DMS 273 treated with DMSO at 0.1 percent for 48 hours (cell line): ENCODE data around the gene RGS6.
"Not testable (repeated sequence)": the region's sequence is repeated elsewhere in the genome, so short reads cannot be mapped to it uniquely, and the experiment has no call there.

ENCODE experiments used
- DNase-seq: peaks from one replicate; lab custom pipeline; 2025; lab: John Stamatoyannopoulos, UW

Gene RGS6

DNA sequence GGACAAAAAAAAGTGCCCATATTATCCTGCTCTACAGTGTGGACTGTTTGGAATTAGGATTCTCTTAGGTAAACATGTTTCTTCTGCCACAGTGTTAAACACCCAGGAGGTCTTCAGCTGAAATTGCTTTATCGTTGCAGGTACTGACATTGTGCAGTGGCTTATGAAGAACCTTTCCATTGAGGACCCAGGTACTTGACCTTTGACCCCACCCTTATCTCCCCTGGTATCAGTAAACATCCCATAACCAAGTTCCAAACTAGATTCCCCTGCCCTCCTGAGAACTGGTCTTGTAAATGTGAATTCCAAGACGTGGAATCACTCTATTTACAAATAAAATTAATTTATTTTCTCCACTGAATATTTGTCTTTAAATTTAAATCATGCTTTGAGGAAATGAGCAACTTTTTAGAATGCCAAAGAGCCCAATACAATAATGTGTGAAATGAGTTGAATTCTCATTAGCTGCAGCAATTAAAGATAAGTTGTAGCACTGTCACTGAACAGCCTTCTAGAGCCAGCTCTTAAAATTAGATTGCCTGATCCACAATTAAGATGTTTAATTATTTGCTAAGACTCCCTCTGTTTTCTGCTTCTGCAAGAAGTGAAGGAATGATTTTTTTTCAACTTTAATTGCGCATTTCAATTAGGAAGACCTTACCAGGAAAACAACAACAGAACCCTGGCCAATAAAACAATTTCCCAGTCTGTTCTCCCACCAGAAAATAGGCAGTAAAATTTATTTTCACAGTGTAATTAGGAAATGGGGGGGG lies 522.3 kb downstream of the RGS6 start:
- DNase-seq, result no peak

DNA sequence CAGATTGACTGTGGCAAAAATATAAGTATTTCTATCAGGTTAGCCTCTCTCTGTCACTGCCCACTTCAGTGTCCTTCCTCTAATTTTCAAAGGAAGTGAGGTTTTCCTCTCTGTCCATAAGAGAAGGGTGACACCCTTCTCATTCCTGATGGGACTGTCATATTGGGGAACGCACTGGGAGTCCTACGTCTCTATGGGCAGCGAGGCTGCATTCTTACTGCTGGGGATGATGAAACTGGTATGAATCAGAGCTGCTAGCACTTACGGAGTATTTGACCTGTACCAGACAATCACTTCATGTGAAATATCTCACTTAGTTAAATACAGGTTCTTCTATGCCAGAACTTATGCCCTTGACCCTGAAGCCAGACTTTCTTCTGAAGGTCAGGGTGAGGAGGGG lies 525.4 kb downstream of the RGS6 start:
- no peak for DNase-seq

DNA sequence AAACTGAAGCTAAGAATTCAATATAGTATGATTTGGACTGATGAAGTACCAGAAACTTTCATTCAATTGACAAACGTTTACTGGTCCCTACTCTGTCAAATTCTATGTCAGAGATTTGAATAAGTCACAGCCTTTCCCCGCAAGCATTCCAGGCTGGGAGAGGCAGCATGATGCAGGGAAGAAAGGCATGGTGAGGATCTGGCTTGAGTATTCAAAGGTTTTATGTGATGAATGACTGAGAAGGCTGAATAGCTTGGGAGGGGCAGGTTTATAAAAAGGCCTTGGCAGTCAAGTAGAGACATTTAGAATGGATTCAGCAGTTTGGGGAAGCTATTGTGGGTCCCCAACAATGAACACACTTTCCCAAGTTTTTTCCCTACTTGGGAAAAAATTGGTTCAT lies 529.8 kb downstream of the RGS6 start:
- DNase-seq, result no peak

DNA sequence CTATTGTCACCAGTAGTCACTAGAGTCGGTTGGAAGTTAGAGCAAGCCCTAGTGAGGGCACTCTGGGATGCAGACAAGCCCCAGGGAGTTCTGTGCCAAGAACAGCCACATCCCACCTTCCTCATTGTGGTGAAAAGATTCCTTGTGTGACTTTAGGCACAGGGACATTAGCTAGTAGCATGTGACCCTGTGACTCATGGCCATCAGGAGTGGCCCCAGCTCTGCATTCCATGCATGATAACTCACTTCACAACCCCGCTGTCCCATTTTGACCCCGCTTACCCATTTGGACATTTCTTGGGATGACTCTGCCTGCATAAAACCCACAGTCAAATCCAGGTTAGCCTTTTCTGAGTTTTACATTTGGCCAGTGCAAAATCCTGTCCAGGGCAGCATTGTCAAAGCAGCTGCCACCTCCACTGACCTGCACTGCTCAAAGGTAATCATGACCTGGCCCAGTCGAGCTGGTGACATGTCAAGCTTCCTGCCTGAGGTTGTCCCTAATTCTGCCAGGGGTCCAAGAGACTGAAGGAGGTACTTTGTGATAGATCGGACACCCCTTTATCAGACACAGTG lies 531.1 kb downstream of the RGS6 start:
- DNase-seq, result no peak

DNA sequence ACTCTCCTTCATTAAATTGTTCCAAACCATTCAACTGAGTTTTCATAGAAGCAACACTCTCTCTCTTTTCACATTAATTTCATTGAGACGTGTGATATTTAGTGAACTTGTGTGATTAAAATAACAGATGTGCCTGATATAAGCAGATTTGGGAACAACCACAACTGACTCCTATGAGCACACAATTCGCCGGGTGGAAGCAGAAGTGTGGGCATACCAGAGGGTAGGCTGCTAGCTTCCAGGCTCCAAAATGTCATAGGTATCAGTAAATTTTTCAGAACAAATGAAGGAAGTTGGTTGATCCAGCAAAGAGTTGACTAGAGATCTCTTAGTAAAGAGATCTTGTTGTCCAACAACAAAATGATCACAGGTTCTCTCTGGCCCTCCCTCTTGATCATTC lies 532.0 kb downstream of the RGS6 start:
- no peak for DNase-seq

DNA sequence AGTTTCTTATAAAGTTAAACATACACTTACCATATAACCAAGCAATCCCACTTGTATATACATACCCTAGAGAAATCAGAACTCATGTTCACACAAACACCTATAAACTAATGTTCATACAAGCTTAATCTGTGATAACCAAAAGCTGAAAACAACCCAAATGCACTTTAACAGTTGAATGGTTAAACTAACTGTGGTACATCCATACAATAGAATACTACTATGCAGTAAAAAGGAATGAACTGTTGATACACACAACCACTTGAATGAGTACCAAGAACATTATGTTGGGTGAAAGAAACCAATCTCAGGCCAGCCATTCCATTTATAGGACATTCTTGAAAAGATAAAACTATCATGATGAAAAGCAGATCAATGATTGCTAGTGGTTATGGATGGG lies 534.1 kb downstream of the RGS6 start:
- DNase-seq, result no peak

DNA sequence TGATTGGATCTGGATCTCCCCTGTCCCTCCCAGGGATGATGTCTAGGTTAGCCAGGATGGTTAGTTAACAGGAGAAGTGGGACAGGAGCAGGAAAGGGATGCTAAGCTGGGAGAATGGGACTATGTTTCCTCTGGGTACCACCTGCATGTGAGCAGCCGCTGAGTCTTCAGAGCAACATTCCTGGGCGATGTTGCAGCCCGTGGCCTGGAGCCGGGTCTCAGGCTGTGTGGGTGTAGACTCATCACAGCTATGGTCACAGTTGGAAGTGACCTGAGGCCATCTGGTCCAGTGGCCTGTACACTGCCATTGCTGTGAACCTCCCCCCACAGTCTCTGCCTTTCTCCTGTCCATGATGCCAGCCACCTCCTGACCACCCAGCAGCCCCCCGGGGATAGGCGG lies 539.1 kb downstream of the RGS6 start:
- no peak for DNase-seq

DNA sequence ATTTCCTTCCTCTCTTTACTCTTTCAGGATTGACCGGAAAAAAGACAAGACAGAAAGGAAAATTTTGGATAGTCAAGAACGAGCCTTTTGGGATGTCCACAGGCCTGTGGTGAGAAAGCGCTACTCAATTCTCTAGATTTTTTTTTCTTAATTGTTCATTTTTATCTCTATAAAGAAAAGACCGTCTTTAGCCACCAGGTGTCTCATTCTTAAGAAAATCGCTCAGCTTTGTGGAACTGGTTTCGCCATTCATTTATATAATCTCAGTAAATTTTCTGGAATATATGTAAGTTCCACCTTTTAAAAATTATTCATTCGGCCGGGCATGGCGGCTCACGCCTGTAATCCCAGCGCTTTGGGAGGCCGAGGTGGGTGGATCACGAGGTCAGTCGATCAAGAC lies 540.6 kb downstream of the RGS6 start:
- DNase-seq, result no peak

DNA sequence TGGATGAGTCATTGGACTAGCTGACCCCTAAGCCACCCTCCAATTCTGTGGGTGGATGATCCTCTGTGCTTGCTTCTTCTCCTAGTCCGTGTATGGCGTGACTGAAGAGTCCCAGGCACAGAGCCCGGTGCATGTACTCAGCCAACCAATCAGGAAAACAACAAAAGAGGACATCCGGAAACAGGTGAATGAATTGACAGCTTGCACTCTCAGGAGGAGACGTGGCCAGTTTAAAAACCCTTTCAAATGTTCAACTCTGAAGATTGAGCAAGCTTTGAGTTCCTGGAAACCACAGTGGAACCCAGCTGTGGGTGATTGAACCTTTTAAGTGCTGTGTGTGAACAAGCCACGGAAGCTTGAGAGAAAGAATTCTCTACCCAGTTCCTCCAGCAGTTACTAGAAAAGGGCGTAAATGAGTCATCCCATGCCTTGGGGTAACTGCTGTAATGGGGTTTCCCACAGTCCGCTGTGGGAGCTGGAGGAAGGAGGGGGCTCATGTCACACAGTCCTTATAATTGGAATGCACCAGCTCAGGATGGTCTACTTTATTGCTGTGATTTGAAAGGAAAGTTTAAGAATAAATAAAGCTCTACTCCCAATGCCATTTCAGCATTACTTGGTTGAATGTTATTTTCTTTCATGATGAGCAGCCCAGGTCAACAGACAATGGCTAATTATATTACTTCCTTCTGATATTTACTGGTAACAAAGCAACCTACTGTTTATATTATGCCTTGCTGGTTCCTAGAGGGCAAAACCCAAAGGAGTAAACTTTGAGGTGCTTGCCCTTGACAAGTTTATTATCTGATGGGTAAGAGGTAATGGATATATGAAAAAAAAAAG lies 544.6 kb downstream of the RGS6 start:
- DNase-seq, result no peak

DNA sequence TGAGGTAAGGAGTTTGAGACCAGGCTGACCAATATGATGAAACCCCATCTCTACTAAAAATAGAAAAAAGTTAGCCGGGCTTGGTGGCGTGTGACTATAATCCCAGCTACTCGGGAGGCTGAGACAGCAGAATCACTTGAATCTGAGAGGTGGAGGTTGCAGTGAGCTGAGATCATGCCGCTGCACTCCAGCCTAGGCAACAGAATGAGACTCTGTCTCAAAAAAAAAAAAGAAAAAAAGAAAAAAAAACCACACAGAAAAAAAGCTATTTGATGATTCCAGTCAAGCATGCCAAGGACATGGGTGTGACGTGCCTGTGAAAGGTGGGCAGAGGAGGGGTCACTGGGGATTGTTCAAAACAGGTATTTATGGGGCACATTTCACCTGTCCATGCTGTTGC lies 545.3 kb downstream of the RGS6 start:
- DNase-seq, result not testable (repeated sequence)

DNA sequence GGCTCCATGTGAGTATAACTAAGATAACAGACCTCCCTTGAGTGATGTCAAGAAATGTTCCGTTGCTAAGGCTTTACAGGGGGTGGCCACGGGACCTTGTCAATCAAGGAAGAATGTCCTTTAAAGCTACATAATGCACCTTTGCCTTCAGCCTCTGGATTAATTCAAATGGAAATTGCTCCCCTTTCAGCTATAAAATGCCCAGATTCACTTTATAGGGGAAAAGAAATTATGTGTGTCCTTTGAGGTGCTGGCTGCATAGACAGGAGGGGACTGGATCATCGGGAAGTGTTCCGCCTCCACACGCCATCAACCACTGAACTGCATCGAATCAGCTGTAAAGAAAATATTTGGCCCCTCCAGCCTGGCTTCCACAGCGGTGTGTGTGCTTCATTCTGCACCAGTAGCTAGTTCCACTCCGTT lies 546.3 kb downstream of the RGS6 start:
- DNase-seq, result no peak

DNA sequence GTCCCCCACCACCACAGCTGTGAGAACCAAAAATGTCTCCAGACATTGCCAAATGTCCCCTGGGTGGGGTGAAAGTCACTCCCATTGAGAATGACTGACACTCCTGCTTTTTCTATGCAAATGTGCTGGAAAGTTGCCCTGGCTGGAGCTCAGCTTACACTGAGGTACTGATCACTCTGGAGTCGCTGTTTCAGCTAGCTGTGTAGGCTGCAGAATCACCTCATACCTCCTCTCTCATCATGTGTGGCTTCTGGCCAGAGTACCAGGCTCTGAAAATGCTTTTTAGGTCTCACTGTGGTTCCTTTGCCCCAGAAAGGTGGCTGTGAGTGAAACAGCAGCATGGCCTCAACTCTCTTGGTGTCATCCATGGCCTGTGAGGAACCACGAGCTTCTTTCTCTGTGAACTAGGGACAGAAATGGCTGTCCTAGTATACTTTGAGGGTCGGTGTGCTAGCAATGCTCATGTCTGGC lies 547.3 kb downstream of the RGS6 start:
- DNase-seq, result peak; percentile 38

DNA sequence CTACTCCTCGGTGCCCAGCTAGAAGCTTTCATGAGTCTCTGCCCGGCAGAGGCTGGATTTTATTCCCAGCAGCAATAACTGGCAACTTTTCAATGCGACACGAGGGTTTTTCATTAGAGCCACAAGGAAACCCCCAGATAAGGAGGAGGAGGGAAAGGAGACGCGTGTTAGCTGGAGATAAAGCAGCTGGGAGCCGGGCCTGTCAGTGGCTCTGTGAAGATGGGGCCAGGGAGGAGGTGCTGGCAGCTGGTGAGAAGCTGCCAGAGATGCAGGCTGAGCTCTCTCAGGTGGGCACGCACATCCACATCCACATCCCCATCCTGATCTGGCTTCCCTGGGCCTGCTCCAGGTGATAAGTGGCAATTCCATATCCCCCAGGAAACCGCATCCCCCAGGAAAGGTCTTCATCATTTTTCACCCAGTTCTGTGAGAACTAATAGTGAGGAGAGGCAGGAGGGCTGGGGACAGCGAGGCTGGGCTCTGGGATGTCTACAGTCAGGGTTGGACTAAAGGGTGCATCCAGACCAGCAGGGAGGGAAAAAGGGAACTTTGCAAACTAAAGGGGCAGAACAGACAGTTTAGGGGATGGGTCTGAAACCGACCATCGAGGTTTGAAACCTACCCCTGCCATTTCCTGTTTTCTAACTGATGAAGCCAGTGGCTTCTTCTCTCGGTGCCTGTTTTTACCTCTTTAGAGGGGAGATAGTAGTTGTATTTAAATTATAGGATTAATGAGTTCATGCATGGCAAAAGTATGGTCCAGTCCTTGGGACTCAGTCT lies 548.4 kb downstream of the RGS6 start:
- no peak for DNase-seq

DNA sequence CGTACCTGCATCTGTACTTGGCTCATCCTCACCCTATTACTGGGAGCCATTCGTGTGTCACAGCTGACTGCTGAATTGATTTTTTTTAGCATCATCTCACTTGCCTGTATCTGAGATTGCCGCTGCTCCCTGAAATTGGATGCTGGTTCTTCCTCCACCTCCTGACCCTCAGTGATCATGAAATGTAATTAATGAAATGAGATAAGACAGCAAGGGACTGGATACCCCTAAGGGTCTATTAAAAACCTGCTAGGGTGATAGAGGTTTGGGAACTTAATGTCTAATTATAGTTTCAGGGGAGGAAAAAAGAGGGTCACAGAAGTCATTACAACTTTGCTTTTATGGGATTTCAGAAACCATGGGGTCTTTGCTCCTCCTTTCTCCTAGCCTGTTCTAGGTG lies 551.1 kb downstream of the RGS6 start:
- no peak for DNase-seq

DNA sequence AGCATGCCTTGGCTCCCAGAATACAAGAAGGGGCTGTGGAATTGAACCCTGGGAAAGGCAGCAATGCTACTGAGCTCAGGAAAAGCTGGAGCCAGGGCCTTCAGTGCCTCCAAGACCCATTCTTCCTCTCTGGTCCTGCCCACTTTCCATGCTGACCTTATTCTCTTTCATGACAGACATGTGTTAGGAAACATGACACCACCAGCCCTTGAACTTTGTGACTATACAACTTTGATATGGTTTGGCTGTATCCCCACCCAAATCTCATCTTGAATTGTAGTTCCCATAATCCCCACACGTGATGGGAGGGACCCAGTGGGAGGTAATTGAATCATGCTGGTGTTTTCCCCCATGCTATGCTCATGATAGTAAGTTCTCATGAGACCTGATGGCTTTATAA lies 553.5 kb downstream of the RGS6 start:
- DNase-seq, result no peak

DNA sequence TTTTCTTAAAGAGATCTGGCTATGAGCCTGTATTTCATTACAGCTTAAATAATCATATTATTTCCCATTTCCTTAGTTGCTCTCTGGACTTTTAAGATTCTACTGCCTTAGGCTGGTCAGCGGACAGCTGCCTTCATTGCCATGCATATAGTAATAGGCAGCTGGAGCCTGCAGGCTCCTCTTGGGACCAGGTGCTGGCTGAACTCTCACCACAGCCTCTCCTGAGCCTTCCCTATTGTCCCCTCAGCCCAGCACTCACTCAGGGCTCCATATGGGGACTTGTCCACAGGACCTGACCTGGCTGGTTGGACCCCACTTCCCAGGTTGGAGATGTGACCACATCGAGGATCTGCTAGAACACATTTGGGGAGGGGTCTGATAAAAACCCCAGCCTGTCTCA lies 556.3 kb downstream of the RGS6 start:
- no peak for DNase-seq

DNA sequence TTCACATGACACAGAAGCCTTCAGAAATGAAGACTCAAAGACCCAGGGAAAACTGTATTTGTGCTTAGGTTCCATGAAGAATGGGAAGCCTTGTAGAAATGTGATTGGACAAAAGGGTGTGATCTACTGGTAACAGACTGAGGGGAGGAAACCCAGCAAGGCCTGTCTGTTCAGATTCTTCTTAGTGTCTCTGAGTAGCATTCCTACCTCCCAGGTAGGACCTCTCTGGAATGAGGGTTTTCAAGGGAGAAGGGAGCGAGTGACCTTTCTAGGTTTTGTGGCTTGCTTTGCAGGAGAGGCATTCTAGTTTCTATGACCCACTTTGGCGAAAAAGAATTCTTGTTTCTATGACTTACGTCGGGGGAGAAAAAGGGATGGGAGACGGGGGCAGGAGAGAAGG lies 560.0 kb downstream of the RGS6 start:
- no peak for DNase-seq

DNA sequence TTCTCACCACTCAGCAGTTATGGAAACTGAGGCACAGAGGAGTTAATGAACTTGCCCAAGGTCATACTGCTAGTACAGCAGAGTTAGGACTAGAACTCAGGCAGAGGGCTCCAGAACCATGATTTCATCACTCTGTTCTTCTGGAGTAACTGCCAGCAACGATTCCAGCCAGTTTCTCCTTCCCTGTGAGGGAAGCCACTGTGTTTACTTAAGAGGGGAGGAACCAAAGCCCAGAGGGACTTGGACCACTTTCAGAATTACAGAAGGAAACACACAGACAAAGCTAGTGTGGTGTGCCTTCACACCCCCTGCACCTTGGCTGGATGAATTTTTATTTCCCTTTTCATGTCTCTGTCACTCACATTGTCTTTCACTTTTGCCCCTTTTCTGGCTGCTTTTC lies 563.4 kb downstream of the RGS6 start:
- no peak for DNase-seq

DNA sequence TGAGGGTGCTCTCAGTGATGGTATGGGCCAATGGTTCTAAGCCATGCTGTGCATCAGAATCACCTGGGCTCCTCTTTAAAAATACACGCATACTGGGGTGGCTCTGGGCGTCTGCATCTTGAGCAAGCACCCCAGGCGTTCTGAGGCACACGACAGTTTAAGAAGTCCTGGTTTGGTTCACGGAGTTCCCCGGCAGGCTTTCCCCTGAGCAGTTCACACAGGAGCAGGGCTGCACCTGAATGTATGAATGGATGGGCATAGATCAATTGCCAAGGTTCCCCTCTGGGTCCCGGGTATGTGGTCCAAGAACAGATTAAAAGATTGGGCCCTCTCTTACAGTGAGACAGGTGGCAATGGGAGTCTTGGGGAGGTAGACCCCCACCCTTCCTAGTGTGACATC lies 566.4 kb downstream of the RGS6 start:
- DNase-seq, result no peak

DNA sequence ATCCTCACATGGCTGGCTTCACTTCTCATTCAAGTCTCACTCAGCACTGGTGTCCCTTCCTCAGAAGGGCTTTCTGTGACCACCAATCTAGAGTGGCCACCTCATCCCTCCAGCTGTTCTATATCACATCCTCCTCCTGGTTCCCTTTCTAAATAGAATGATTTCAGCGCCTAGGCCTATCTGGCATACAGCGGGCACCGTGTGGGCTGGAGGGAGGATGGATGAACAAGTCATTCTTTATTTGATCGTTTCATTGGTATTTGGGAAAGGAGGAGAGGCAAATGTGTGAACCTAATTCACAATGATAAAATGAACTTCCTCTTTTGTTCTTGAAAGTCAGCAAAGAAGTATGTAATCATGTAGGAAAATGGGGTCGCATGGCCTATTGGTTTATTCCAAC lies 567.5 kb downstream of the RGS6 start:
- DNase-seq, result no peak

DNA sequence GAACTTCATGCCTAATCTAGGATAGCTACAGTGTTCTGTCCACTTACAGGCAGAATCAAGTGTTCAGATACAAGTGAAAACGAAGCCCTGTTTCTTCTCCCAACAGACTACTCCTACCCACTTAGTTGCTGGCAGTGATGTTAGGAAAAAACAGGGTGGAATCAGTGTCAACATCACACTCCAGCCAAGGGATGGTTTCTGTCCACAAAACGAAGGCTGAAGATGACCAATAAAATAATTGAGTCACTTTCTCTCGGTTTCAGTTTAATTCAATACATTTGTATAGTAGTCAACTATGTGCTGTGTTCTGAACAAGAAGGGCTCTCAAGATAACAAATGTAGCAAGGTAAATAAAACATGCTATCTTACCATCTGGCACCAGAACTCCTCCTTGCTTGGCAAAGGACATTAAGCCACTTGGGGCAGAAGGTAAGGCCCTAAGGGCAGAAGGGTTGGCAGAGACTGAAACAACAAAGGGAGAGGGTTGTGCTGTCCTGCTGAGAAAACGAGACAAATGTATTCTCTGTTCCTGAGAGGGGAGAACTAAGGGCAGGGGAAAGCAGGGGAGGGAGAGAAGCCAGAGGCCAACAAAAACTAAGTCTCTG lies 568.1 kb downstream of the RGS6 start:
- DNase-seq, result peak; percentile 7

DNA sequence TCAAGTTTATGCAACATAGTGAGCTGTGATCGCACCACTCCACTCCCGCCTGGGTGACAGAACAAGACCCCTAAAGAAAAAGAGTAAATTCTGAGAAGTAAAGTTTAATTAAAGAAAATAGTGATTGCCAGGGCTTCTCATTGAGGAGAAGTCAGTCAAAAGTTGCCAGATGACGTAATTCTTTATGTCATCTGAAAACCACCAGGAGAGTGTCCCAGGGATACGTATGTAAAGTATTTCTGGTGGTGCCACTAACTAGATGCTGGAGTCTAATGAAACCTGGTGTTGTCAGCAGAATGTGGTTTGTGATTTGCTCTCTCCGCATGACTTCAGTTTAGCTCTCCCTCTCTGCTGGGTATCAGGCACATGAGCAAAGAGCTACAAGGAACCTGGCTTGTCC lies 569.2 kb downstream of the RGS6 start:
- DNase-seq, result no peak
